Mucosa of rectum (tissue), 2 donors: ENCODE results near the gene MAPK14.

Source experiments
- H3K27ac ChIP-seq, 2 donors: one replicate each; pipeline ENCODE4 v1.7.0; 2013; ENCODE audit warnings: inconsistent platforms in 2 of 2, low read depth in 2 of 2, low read length in 2 of 2
- H3K27me3 ChIP-seq, 2 donors: one replicate each; pipeline ENCODE4 v1.7.0; 2013; ENCODE audit warnings: low read length in 2 of 2; ENCODE audit not compliant: control insufficient read depth in 2 of 2, insufficient read depth in 2 of 2
- H3K36me3 ChIP-seq, 2 donors: one replicate each; pipeline ENCODE4 v1.7.0; 2013; ENCODE audit warnings: low read length in 2 of 2; ENCODE audit not compliant: control insufficient read depth in 2 of 2, insufficient read depth in 2 of 2
- H3K4me1 ChIP-seq, 2 donors: one replicate each; pipeline ENCODE4 v1.7.0; 2013; ENCODE audit warnings: low read length in 2 of 2, mild to moderate bottlenecking in 1 of 2; ENCODE audit not compliant: control insufficient read depth in 2 of 2, insufficient read depth in 2 of 2
- H3K4me3 ChIP-seq, 2 donors: one replicate each; pipeline ENCODE4 v1.7.0; 2013; ENCODE audit warnings: low read length in 2 of 2
- H3K9ac ChIP-seq, 2 donors: one replicate each; pipeline ENCODE4 v1.7.0; 2013; ENCODE audit warnings: low read length in 2 of 2, low read depth in 1 of 2, mild to moderate bottlenecking in 1 of 2
- H3K9me3 ChIP-seq, 2 donors: one replicate each; pipeline ENCODE4 v1.7.0; 2013; ENCODE audit warnings: low read length in 2 of 2; ENCODE audit not compliant: control insufficient read depth in 2 of 2
- donor health status: healthy.
- donor health status: Normal muscosa, but diverticular disease.

Gene MAPK14

DNA sequence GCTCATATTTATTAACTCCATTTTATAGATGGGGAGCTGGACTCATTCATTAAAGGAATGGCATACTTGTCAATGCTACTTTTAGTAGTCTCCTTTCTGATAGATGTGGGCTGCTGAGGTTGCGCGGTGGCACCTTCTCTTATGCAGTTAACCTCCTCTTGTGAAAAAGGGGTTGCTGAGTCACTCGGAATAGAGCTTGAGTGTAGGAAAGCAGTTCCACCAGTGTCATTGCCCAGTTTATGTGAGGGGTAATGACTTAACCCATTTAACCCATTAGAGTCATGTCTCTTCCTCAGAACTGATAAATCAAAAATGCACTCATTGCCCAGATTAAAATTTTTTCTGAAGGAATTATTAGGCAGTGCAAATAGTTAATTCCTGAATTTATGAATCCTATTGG is 6.3 kb downstream of the MAPK14 start:
- Histone ChIP-seq H3K9ac (no peak overlapping the region), H3K27me3 (no peaks in the 10 kb centered on the region), H3K4me1 (peaks cover 14 to 21% of the 10 kb centered on the region in 2 donors), H3K36me3 (no peaks in the 10 kb centered on the region), H3K9me3 (no peaks in the 10 kb centered on the region), H3K27ac (no peak overlapping the region), H3K4me3 (no peak overlapping the region)

DNA sequence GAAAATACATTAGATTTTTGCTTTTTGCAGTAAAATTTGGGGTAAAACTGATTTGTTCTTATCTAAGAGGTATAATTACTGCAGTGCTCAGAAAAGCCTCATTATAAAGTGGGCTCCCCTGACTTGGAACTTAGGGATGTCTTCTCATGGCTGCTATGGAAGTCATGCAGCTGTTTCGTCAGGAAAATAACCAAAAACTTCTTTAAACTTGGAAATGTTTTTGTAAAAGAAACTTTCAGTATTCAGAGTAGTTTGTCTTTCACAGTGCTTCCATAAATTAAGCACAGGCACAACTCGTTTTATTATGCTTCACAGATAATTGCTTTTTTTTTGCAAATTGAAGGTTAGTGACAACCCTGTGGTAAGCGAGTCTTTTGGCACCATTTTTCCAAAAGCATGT is 6.8 kb downstream of the MAPK14 start:
- Histone ChIP-seq H3K9ac (no peak overlapping the region), H3K4me3 (no peak overlapping the region), H3K9me3 (no peaks in the 10 kb centered on the region), H3K4me1 (peaks cover 14 to 26% of the 10 kb centered on the region in 2 donors), H3K36me3 (no peaks in the 10 kb centered on the region), H3K27me3 (no peaks in the 10 kb centered on the region), H3K27ac (no peak overlapping the region)

DNA sequence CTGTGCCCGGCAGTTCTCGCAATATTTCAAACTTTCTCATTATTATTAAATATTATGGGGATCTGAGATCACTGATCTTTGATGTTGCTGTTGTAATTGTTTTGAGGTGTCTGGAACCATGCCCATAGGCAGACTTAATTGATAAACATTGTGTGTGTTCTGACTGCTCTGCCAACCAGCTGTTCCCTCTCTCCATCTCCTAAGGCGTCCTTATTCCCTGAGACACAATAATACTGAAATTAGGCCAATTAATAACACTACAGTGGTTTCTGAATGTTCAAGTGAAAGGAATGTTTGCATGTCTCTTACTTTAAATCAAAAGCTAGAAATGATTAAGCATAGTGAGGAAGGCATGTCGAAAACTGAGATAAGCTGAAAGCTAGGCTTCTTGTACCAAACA is 7.6 kb downstream of the MAPK14 start:
- no peaks in the 10 kb centered on the region for H3K27me3 ChIP-seq
- H3K36me3 ChIP-seq: no peaks in the 10 kb centered on the region
- no peak overlapping the region for H3K27ac ChIP-seq
- no peak overlapping the region for H3K4me3 ChIP-seq
- peaks cover 9 to 24% of the 10 kb centered on the region in 2 donors for H3K4me1 ChIP-seq
- no peaks in the 10 kb centered on the region for H3K9me3 ChIP-seq
- H3K9ac ChIP-seq: no peak overlapping the region

DNA sequence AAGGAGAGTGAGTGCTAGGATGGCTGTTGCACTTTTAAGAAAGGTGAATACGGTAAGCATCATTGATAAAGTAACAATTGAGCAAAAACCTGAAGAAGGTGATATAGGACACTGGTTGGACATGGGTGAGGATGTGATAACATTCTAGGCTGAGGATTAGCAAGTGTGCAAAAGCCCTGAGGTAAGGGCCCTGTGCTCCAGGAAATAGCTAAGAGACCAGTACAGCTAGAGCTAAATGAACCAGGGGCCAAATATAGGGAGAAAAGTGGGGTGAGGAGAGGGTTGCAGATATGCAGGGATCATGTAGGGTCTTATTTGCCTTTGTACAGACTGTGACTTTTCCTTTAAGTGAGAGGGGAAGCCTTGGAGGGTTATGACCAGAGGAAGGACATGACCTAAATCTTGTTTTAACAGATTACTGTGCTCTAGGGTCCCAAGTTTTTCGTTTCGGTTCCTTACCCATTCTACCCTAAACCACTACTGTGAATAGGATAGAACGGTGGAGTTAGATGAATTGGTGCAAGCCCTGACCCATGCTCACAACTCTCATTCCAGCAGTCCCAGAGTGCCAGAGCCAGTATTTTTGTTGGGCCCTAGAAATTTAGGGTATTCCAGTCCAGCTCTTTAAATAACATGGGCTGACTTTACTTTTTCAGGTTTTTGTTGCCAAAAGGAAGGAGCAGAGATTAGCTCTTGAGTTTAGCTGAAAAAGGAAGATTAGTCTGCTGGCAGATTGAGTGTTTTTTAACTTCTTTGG is 10.7 kb downstream of the MAPK14 start:
- H3K27ac ChIP-seq: no peak overlapping the region
- no peak overlapping the region for H3K9ac ChIP-seq
- no peaks in the 10 kb centered on the region for H3K36me3 ChIP-seq
- H3K4me1 ChIP-seq: peaks cover 5 to 33% of the 10 kb centered on the region in 2 donors
- H3K9me3 ChIP-seq: no peaks in the 10 kb centered on the region
- no peak overlapping the region for H3K4me3 ChIP-seq
- H3K27me3 ChIP-seq: no peaks in the 10 kb centered on the region

DNA sequence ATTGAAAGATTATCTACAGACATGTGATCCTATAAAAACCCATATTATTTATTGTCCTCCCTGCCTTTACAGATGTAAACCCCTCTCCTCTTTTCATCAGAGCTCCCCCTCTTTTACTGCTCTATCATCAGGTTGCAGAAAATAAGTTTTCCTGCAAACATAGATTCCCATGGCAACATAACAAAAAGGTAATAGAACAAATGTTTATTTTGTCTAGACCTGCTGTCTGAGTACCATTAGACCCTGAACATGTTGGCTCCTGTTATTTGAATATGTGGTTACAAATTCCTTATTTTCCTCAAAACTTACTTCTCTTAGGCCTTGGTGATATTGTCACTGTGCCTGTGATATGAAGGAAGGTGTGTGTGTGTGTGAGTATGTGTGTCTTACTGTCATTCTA is 11.5 kb downstream of the MAPK14 start:
- Histone ChIP-seq H3K4me1 (peaks cover 3 to 33% of the 10 kb centered on the region in 2 donors), H3K9me3 (no peaks in the 10 kb centered on the region)

DNA sequence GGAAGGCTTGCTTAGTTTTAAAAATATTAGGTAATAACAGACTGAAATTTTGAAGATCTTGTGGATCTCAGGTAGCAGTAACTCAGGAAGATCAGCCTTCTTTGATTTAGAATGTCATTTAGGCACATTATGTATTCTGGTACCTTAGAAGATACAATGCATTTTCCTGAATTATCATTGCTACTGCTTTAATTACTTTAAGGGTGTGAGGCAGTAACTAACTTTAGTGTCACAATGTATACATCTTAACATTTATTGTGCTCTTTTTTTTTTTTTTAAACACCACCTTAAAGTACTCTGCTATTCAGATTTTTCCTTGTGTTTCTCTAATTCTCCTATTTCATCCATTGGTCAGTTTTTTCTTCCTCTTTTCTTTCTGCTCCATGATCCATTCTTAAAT is 13.3 kb downstream of the MAPK14 start:
- Histone ChIP-seq H3K27ac (no peak overlapping the region), H3K4me3 (no peak overlapping the region), H3K4me1 (peaks cover 3 to 28% of the 10 kb centered on the region in 2 donors), H3K9me3 (no peaks in the 10 kb centered on the region), H3K27me3 (no peaks in the 10 kb centered on the region), H3K9ac (no peak overlapping the region), H3K36me3 (no peaks in the 10 kb centered on the region)

More for the DNA sequence above, 11.5 kb downstream of the MAPK14 start:
- Histone ChIP-seq H3K27ac (no peak overlapping the region), H3K36me3 (no peaks in the 10 kb centered on the region), H3K27me3 (no peaks in the 10 kb centered on the region), H3K4me3 (no peak overlapping the region), H3K9ac (peak overlapping the region in 1 of 2 donors; percentile 6)

DNA sequence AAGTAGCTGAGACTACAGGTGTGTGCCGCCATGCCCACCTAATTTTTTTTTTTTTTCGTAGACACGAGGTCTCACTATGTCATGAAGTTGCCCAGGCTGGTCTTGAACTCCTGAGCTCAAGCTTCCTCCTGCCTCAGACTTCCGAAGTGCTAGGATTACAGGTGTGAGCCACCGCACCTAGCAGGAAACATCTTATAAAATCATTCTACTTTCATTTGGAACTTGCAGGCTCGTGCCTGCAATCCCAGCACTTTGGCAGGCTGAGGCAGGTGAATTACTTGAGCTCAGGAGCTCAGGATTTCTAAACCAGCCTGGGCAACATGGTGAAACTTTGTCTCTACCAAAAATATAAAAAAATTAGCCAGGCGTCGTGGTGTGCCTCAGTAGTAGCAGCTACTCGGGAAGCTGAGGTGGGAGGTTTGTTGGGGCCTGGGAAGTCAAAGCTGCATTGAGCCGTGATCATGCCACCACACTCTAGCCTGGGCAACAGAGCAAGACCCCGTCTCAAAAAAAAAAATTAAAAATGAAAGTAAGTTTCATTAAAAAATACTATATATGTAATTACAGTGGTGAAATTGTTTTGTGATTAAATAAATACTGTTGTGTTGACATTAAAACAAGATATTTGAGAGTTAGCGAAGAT is 15.1 kb downstream of the MAPK14 start:
- peaks cover 3 to 32% of the 10 kb centered on the region in 2 donors for H3K4me1 ChIP-seq
- H3K27ac ChIP-seq: no peak overlapping the region
- H3K36me3 ChIP-seq: no peaks in the 10 kb centered on the region
- no peaks in the 10 kb centered on the region for H3K9me3 ChIP-seq
- H3K9ac ChIP-seq: no peak overlapping the region
- no peak overlapping the region for H3K4me3 ChIP-seq
- H3K27me3 ChIP-seq: no peaks in the 10 kb centered on the region

DNA sequence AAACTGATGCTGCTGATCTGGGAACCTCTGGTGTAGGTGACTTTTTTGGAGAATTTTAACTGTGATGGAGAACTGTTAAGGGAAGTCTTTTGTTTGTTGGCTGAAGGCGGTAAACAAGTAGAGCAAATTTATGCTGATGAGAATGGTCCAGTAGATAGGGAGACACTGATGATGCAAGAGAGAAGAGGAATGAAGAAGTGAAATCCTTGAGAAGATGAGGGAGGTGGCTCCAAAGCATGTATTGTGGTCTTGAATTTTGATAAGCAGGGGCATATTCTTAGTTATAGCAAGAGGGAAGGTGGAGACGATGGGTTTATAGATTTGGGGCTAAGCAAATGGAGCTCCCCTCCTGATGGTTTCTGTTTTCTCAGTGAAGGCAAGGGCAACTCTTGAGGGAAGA is 22.0 kb downstream of the MAPK14 start:
- peaks cover 0 to 7% of the 10 kb centered on the region in 2 donors for H3K36me3 ChIP-seq
- H3K27me3 ChIP-seq: no peaks in the 10 kb centered on the region
- no peak overlapping the region for H3K27ac ChIP-seq
- no peak overlapping the region for H3K4me3 ChIP-seq
- no peak overlapping the region for H3K9ac ChIP-seq
- no peaks in the 10 kb centered on the region for H3K9me3 ChIP-seq
- peaks cover 10 to 15% of the 10 kb centered on the region in 2 donors for H3K4me1 ChIP-seq

DNA sequence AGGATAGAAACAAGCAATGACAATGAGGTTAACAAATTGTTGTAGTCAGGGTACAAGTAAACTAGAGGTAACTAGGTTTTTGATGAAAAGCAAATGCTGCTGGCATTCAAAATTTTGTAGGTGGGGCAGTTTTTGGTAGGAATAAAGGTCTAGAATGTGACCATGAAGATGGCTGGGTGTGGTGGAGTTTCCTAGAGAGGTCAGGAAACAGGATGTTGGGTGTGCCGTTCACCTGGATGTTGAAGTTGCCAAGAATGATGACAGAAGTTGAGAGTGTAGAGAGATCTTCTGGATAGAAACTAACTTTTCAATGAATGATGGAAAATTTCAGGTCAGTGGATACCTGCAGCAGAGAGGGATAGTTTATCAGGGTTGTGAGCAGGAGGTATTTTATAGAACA is 22.7 kb downstream of the MAPK14 start:
- Histone ChIP-seq H3K36me3 (peaks cover 0 to 7% of the 10 kb centered on the region in 2 donors), H3K27me3 (no peaks in the 10 kb centered on the region), H3K27ac (peak overlapping the region in 1 of 2 donors; percentile 55), H3K4me1 (peaks cover 10 to 15% of the 10 kb centered on the region in 2 donors), H3K9ac (no peak overlapping the region), H3K4me3 (no peak overlapping the region), H3K9me3 (no peaks in the 10 kb centered on the region)

DNA sequence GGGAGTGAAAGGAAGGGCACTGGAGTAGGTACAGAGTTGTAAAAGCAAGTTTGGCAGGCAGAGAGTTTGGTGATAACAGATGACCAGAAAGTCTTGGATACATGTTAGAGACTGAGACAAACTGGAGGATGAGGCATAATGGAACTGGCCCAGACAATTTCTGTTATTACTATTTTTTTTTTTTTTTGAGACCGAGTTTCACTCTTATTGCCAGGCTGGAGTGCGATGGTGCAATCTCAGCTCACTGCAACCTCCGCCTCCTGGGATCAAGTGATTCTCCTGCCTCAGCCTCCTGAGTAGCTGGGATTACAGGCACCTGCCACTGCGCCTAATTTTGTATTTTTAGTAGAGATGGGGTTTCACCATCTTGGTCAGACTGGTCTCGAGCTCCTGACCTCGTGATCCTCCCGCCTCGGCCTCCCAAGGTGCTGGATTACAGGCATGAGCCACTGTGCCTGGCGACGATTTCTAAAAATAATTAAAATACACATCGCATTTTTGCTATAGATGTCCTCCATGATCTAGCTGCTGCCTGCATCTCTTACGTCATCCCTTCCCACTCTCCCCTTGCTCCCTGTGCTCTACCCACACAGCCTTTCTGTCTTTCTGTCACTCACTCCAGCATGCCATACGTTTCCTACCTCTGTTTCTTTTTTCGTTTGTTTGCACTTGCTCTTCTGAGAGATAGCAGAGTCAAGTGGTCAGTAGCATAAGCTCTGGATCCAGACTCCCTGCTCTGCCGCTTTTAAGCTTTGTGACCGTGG is 23.5 kb downstream of the MAPK14 start:
- H3K27me3 ChIP-seq: no peaks in the 10 kb centered on the region
- H3K4me3 ChIP-seq: no peak overlapping the region
- H3K9me3 ChIP-seq: no peaks in the 10 kb centered on the region
- no peak overlapping the region for H3K9ac ChIP-seq
- H3K36me3 ChIP-seq: peaks cover 0 to 8% of the 10 kb centered on the region in 2 donors
- H3K27ac ChIP-seq: peak overlapping the region in 1 of 2 donors; percentile 55
- H3K4me1 ChIP-seq: peaks cover 10 to 15% of the 10 kb centered on the region in 2 donors
